Activated CD4-positive, alpha-beta T cell treated with anti-CD3 and anti-CD28 coated beads for 36 hours (primary cell): Measurements from ENCODE around the gene BEGAIN. TPM values are rescaled to one million over a fixed set of nuclear protein-coding genes. Genes with fewer than 3 reads are reported as not detected.

Experiments used
- ATAC-seq: fragments of 200-7000 bp; cut with Tn5 transposase; one replicate; pipeline ENCODE4 v1.10.0; 2021; ENCODE audit warnings: mild to moderate bottlenecking, moderate library complexity
- CTCF ChIA-PET: fragments of 350-600 bp; sonication (Branson Sonifier 250); formaldehyde crosslinking; loops from one replicate; lab custom pipeline; 2021; ENCODE audit warnings: antibody characterized with exemption; lab: Charles Lee
- POLR2A ChIA-PET: fragments of 350-600 bp; sonication (Branson Sonifier 250); formaldehyde crosslinking; loops from one replicate; lab custom pipeline; 2021; ENCODE audit warnings: antibody characterized with exemption, inconsistent platforms; lab: Charles Lee
- DNase-seq: peaks from one replicate; pipeline ENCODE4 v3.0.0-alpha.2; 2020
- H3K27ac Mint-ChIP-seq: one replicate; pipeline ENCODE4 v1.8.0; 2021; ENCODE audit warnings: mixed read lengths
- H3K27me3 Mint-ChIP-seq: one replicate; pipeline ENCODE4 v1.8.0; 2021; ENCODE audit warnings: mixed read lengths
- H3K36me3 Mint-ChIP-seq: one replicate; pipeline ENCODE4 v1.8.0; 2021; ENCODE audit warnings: low read depth, mixed read lengths
- H3K4me1 Mint-ChIP-seq: one replicate; pipeline ENCODE4 v1.8.0; 2021; ENCODE audit warnings: mixed read lengths
- H3K4me3 Mint-ChIP-seq: one replicate; pipeline ENCODE4 v1.8.0; 2021; ENCODE audit warnings: mild to moderate bottlenecking, moderate library complexity, mixed read lengths
- H3K9me3 Mint-ChIP-seq: one replicate; pipeline ENCODE4 v1.8.0; 2021; ENCODE audit warnings: low read depth, mixed read lengths
- intact Hi-C, 2 experiments: fragments of 100-400 bp; cut with DNase I in 1 of 2; cut with micrococcal nuclease in 1 of 2; formaldehyde crosslinking; loops; one replicate each; pipeline versions ENCODE4 v1.14.2 to v1.15.1; 2022 to 2024; cut with DNase I, micrococcal nuclease
- total RNA-seq, 2 experiments: library from RNA; stranded (reverse); gene quantifications; one replicate each; pipeline ENCODE4 v1.2.3, GENCODE V29; 2021

BEGAIN gene
- total RNA-seq, 2 experiments from 2014 or later = 3.1 to 3.5 TPM

GRCh38 chr14:100488057-100488456 lies 99.2 kb downstream of the BEGAIN start:
- Mint-ChIP-seq H3K36me3 (peaks cover 14% of the 10 kb centered on the region), H3K4me3 (no peak overlapping the region), H3K27ac (no peak overlapping the region), H3K27me3 (no peaks in the 10 kb centered on the region), H3K4me1 (peaks cover 21% of the 10 kb centered on the region), H3K9me3 (no peaks in the 10 kb centered on the region)
- POLR2A ChIA-PET = no interaction called here
- intact Hi-C loops = no loop called here
- DNase-seq (no peak), ATAC-seq (no peak)
- CTCF ChIA-PET = interaction anchor here (0.6 to 1.1 kb wide), 2 partner anchors 10 to 71 kb away, joined by 3 read pairs; no protein-coding TSS in a partner anchor

- Mint-ChIP-seq H3K27ac (no peak overlapping the region), H3K4me1 (peaks cover 21% of the 10 kb centered on the region), H3K36me3 (peaks cover 14% of the 10 kb centered on the region), H3K9me3 (no peaks in the 10 kb centered on the region), H3K4me3 (no peak overlapping the region), H3K27me3 (no peaks in the 10 kb centered on the region)
- DNase-seq = no peak
- CTCF ChIA-PET = interaction anchor here (1.0 to 1.1 kb wide), 2 partner anchors 9 to 159 kb away, joined by 3 read pairs; no protein-coding TSS in a partner anchor
- POLR2A ChIA-PET = no interaction called here
- intact Hi-C loops = no loop called here
- no peak for ATAC-seq
Measured at GRCh38 chr14:100487304-100487703, 99.9 kb downstream of the BEGAIN start.

Other genes starting within 250 kb of the BEGAIN start
- 10 to 100 TPM in 1 of 2 experiments, 1 to 10 TPM in 1; 7.9 to 11.3 TPM for gene WDR25, start 210.9 kb downstream of the BEGAIN start, total RNA-seq
- gene DLK1, start 139.5 kb upstream of the BEGAIN start, total RNA-seq = not detected
- gene MEG3, start 238.7 kb upstream of the BEGAIN start, total RNA-seq = not detected